Loucy (cell line): ENCODE data around the gene YTHDF1.

Experiments used
- H2AFZ ChIP-seq: fragments of 200-600 bp; sonication (generic); 2 replicates; pipeline ENCODE4 v1.6.0; 2016; ENCODE audit warnings: antibody characterized with exemption, mild to moderate bottlenecking, low read length, moderate library complexity
- H3F3A ChIP-seq: fragments of 200-600 bp; 2 replicates; pipeline ENCODE4 v1.6.0; 2016; ENCODE audit warnings: antibody characterized with exemption, low read depth, mild to moderate bottlenecking
- H3K27me3 ChIP-seq: fragments of 200-600 bp; sonication (generic); 2 replicates; pipeline ENCODE4 v1.6.1; 2014; ENCODE audit warnings: low read length, mild to moderate bottlenecking; ENCODE audit not compliant: insufficient read depth, poor library complexity, severe bottlenecking
- H3K36me3 ChIP-seq: fragments of 200-600 bp; sonication (generic); 2 replicates; pipeline ENCODE4 v1.6.1; 2016; ENCODE audit warnings: low read length; ENCODE audit not compliant: insufficient read depth
- H3K4me1 ChIP-seq: fragments of 200-600 bp; sonication (generic); 2 replicates; pipeline ENCODE4 v1.5.1; 2014; ENCODE audit warnings: low read length, mild to moderate bottlenecking; ENCODE audit not compliant: insufficient read depth, poor library complexity, severe bottlenecking
- H3K4me2 ChIP-seq: fragments of 200-600 bp; sonication (generic); 2 replicates; pipeline ENCODE4 v1.6.0; 2014; ENCODE audit warnings: antibody characterized with exemption, low read length, low read depth, mild to moderate bottlenecking; ENCODE audit not compliant: poor library complexity, severe bottlenecking
- H3K4me3 ChIP-seq: fragments of 200-600 bp; sonication (generic); 2 replicates; pipeline ENCODE4 v1.5.1; 2014; ENCODE audit warnings: low read length, mild to moderate bottlenecking, mixed read lengths; ENCODE audit not compliant: poor library complexity, severe bottlenecking
- H3K79me2 ChIP-seq: fragments of 200-600 bp; sonication (generic); 2 replicates; pipeline ENCODE4 v1.6.1; 2014; ENCODE audit warnings: low read length; ENCODE audit not compliant: insufficient read depth
- H3K9ac ChIP-seq: fragments of 200-600 bp; sonication (generic); 2 replicates; pipeline ENCODE4 v1.6.0; 2014; ENCODE audit warnings: mild to moderate bottlenecking, low read depth, low read length, moderate library complexity; ENCODE audit not compliant: poor library complexity, severe bottlenecking
- H3K9me2 ChIP-seq: fragments of 200-600 bp; sonication (generic); replicated peaks from 2 replicates; pipeline ENCODE4 v1.6.1; 2016; ENCODE audit warnings: low read depth, low read length, mixed read lengths
- H3K9me3 ChIP-seq: fragments of 200-600 bp; sonication (generic); 2 replicates; pipeline ENCODE4 v1.6.1; 2014; ENCODE audit warnings: mild to moderate bottlenecking, antibody characterized with exemption, low read length, low read depth; ENCODE audit not compliant: insufficient read depth
- H4K20me1 ChIP-seq: fragments of 200-600 bp; sonication (generic); 2 replicates; pipeline ENCODE4 v1.6.0; 2014; ENCODE audit warnings: antibody characterized with exemption, low read length, mild to moderate bottlenecking; ENCODE audit not compliant: insufficient read depth, poor library complexity, severe bottlenecking
- CTCF ChIP-seq: fragments of 200-600 bp; sonication (generic); conservative IDR thresholded peaks from 2 replicates; pipeline ENCODE4 v1.5.1; 2014; ENCODE audit warnings: mild to moderate bottlenecking, antibody characterized with exemption, low read length
- EZH2phosphoT487 ChIP-seq: fragments of 200-600 bp; IDR thresholded peaks from 2 replicates; pipeline ENCODE4 v1.6.1; 2018; ENCODE audit warnings: antibody characterized with exemption, mild to moderate bottlenecking, moderate library complexity, borderline replicate concordance

The YTHDF1 gene

DNA sequence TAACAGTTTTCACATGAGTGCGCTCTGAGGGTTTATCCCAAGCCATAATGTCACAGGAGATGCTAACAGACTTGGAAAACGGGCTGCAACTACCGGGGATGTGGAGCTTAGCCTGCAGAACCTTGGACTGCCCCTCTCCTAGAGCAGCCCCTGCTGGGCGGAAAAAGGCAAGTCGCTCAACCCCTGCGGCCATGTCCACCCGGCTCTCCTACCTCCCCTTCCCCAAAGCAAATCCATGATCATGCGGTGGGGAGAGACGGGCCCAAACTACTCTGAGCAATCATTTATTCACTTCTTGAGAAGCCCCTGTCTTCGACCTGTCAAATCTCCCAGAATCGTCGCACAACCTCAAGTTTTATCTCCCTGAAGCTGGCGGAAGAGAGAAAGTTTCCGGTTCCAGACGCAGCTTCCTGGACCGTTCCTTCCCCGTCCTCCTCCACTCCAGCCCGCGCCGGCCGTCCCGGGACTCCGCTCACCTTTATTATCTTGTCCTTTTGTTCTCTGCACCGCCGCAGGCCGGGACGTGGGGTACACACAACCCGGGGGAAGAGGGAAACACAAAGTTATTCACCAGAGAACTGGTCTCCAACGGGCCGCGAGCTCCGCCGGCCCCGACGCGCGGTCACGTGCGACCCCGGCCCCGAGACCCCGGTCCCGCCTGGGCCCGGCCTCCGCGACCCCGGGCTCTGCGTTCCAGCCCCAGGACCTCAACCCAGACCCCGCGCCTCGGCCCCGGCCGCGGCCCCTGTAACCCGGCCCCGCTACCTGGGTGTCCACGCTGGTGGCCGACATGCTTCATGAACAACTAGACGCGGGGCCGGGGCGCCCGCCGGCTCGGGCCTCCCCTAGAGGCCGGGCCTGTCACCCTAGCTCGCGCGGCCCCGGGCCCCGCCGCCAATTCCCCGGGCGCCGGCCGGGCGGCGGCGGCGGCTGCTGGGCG lies 560 bp downstream of the YTHDF1 start:
- Histone ChIP-seq H4K20me1 (peaks cover 53% of the 10 kb centered on the region), H3K27me3 (no peaks in the 10 kb centered on the region), H3K4me2 (peak overlapping the region; percentile 98), H3K9me3 (no peaks in the 10 kb centered on the region), H3K4me1 (peaks cover 50% of the 10 kb centered on the region), H3K4me3 (peak overlapping the region; percentile 98), H3F3A (no peaks in the 10 kb centered on the region), H2AFZ (peak overlapping the region; percentile 59; the same call in 1 of the 2 replicates), H3K79me2 (peaks cover 57% of the 10 kb centered on the region), H3K36me3 (peaks cover 25% of the 10 kb centered on the region; the same call in 1 of the 2 replicates), H3K9ac (peak overlapping the region; percentile 100), H3K9me2 (no peaks in the 10 kb centered on the region)
- TF ChIP-seq CTCF, result peak; percentile 64
- no peak for TF ChIP-seq EZH2phosphoT487

DNA sequence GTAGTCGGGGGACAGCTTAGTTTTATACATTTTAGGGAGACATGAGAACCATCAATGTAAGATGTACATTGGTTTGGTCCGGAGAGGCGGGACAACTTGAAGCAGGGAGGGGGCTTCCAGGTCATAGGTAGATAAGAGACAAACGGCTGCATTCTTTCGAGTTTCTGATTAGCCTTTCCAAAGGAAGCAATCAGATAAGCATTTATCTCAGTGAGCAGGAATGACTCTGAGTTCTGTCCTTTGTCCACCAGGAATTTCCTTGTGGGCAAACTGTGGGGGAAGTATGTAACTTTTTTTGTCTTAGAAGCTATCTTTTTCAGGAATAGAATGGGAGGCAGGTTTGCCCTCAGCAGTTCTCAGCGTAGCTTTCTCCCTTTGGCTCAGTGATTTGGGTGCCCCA lies 1.4 kb downstream of the YTHDF1 start:
- Histone ChIP-seq H4K20me1 (peaks cover 61% of the 10 kb centered on the region), H3K9me3 (no peaks in the 10 kb centered on the region), H3K9me2 (no peaks in the 10 kb centered on the region), H3K27me3 (no peaks in the 10 kb centered on the region), H3F3A (no peaks in the 10 kb centered on the region), H3K9ac (peak overlapping the region; percentile 100), H2AFZ (no peak overlapping the region), H3K79me2 (peaks cover 66% of the 10 kb centered on the region), H3K36me3 (peaks cover 34% of the 10 kb centered on the region; the same call in 1 of the 2 replicates), H3K4me2 (peak overlapping the region; percentile 98), H3K4me3 (peak overlapping the region; percentile 98), H3K4me1 (peaks cover 57% of the 10 kb centered on the region)
- TF ChIP-seq CTCF, result no peak
- TF ChIP-seq EZH2phosphoT487, result no peak

DNA sequence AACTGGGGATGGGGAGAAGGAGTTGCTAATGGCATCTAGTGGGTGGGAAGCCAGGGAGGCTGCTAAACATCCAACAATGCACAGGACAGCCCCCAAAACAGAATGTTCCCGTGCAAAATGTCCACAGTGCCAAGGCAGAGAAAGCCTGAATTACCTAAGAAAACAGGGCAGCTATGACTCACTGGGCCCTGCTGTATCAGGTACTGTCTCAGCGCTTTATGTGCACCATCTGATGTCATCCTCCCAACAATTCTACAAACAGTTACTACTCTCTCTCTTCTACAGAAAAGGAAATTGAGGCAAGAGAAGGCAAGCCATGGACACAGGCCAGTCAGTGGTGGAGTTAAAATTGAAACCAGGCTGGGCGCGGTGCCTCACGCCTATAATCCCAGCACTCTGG lies 3.1 kb downstream of the YTHDF1 start:
- peak overlapping the region; percentile 57 for H3K9ac ChIP-seq
- H3F3A ChIP-seq, result no peaks in the 10 kb centered on the region
- no peak overlapping the region for H2AFZ ChIP-seq
- TF ChIP-seq EZH2phosphoT487 (no peak), CTCF (no peak)
- peaks cover 60% of the 10 kb centered on the region for H3K4me1 ChIP-seq
- H3K9me2 ChIP-seq, result no peaks in the 10 kb centered on the region
- H4K20me1 ChIP-seq, result peaks cover 79% of the 10 kb centered on the region
- peak overlapping the region; percentile 98 for H3K4me2 ChIP-seq
- no peaks in the 10 kb centered on the region for H3K27me3 ChIP-seq
- H3K4me3 ChIP-seq, result peak overlapping the region; percentile 98
- peaks cover 51% of the 10 kb centered on the region; the same call in 1 of the 2 replicates for H3K36me3 ChIP-seq
- H3K9me3 ChIP-seq, result no peaks in the 10 kb centered on the region
- peaks cover 83% of the 10 kb centered on the region for H3K79me2 ChIP-seq
